Measurements from ENCODE around the gene FBF1. TPM values are rescaled to one million over a fixed set of nuclear protein-coding genes. Genes with fewer than 3 reads are reported as not detected.
A peak's percentile ranks its signal among the peaks of the same experiment; 100 is the strongest.

The FBF1 gene
- total RNA-seq (10 to 100 TPM in 4 of 7 donors, 1 to 10 TPM in 3; 7.7 to 16.0 (median 10.3) TPM), polyA plus RNA-seq (10 to 100 TPM in 1 of 3 donors, 1 to 10 TPM in 2; 5.2 to 14.4 (median 7.3) TPM)
- long read RNA-seq, donor 1, partial matches to known transcripts = 0 of 1 reads
- long read RNA-seq, donor 1, other reads (novel, unspliced or antisense) = 0 of 1 reads
- long read RNA-seq, donor 2, partial matches to known transcripts = 0 of 1 reads
- long read RNA-seq, donor 2, other reads (novel, unspliced or antisense) = 0 of 1 reads

DNA sequence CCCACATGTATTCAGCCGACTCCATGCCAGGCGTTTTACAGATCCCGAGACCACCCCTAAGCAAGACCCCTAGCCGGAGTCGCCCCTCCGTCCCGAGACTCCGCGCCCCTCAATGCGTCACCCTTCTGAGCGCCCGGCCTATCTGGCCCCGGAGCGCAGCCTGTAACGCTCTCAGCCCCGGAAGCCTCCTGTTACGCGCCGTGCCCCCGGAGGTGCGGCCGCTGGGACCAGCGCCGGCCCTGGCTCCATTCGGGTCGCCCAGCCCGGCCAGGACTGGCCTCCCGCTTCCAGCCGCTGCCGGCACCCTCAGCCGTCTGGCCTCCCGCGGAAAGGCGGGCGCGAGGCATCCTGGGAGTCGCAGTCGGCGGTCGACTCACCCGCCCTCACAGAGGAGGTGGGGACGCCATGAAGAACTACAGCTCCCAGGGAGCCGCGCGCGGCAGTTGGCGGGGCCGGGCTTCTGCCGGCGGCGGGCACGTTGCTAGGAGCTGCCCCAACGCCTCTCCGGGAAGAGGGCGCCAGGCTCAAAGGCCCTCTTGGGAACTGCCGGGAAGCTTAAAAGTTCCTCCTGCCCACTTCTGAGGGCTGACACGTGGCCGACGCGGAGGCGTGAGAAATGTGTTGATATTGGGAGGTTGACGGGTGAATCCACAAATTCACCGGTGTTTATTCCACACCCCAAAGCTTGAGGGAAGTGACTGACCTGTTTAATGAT lies at the start of gene FBF1:
FBF1 (minus strand) TSS at position 316 of the 715 bp plus-strand sequence. CDS start 2,893 bp downstream, outside the sequence.
- Histone ChIP-seq H3K4me1 (peaks cover 0 to 22% (median 16%) of the 10 kb centered on the region in 6 donors), H3K27ac (peak within 1 kb of the TSS; percentile 46 to 89 (median 73)), H3K4me3 (peak within 1 kb of the TSS; percentile 49 to 96 (median 74)), H3K36me3 (peaks cover 0 to 33% (median 4%) of the 10 kb centered on the region in 6 donors), H3K27me3 (replicated peaks in 1 of 7) (no peaks in the 10 kb centered on the region), H3K9me3 (no peaks in the 10 kb centered on the region)
- WGBS, 5 donors = 0 to 2% (median 0%) methylated on average over 19 to 63 of the region's 63 CpGs
- intact Hi-C loops (cut with DNase I; ENCODE audit: low total_unique reads) = no loop called here
- peak in 2 of 3 donors; percentile 45 to 55 for TF ChIP-seq POLR2A (IDR thresholded peaks at IDR 0.05)
- TF ChIP-seq, protein P1, sequence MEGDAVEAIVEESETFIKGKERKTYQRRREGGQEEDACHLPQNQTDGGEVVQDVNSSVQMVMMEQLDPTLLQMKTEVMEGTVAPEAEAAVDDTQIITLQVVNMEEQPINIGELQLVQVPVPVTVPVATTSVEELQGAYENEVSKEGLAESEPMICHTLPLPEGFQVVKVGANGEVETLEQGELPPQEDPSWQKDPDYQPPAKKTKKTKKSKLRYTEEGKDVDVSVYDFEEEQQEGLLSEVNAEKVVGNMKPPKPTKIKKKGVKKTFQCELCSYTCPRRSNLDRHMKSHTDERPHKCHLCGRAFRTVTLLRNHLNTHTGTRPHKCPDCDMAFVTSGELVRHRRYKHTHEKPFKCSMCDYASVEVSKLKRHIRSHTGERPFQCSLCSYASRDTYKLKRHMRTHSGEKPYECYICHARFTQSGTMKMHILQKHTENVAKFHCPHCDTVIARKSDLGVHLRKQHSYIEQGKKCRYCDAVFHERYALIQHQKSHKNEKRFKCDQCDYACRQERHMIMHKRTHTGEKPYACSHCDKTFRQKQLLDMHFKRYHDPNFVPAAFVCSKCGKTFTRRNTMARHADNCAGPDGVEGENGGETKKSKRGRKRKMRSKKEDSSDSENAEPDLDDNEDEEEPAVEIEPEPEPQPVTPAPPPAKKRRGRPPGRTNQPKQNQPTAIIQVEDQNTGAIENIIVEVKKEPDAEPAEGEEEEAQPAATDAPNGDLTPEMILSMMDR (IDR thresholded peaks at IDR 0.05 in 8 of 11, conservative IDR thresholded peaks at IDR 0.05 in 3 of 11) = peak in 4 of 11 experiments; percentile 16 to 26 (median 16)
- TF ChIP-seq POLR2AphosphoS5 (IDR thresholded peaks at IDR 0.05) = peak; percentile 96 to 97 (median 97)
- DNase-seq = peak; percentile 99

DNA sequence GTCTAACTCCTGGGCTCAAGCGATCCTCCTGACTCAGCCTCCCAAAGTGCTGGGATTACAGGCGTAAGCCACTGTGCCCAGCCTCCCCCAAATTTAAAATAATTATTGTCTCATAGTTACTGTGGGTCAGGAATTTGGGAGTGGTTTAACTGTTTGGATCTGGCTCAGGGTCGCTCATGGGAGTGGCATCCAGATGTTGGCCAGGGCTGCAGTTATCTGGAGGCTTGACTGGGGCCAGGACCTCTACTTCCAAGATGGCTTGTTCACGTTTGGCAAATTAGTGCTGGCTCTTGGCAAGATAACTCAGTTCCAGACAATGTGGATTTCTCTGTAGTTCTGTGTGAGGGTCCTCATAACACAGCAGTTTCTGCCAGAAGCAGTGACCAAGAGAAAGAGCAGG lies 46.2 kb upstream of the FBF1 start:
- Histone ChIP-seq H3K27me3 (replicated peaks in 1 of 7) (no peaks in the 10 kb centered on the region), H3K4me3 (no peak overlapping the region), H3K36me3 (peaks cover 0 to 55% (median 6%) of the 10 kb centered on the region in 6 donors), H3K27ac (no peak overlapping the region), H3K4me1 (peaks cover 0 to 38% (median 5%) of the 10 kb centered on the region in 6 donors), H3K9me3 (no peaks in the 10 kb centered on the region)
- DNase-seq = no peak
- intact Hi-C loops (cut with DNase I; ENCODE audit: low total_unique reads) = no loop called here
- no peak for TF ChIP-seq POLR2AphosphoS5 (IDR thresholded peaks at IDR 0.05)
- TF ChIP-seq POLR2A (IDR thresholded peaks at IDR 0.05) = no peak
- TF ChIP-seq, protein P1 (IDR thresholded peaks at IDR 0.05 in 8 of 11, conservative IDR thresholded peaks at IDR 0.05 in 3 of 11) = no peak
- WGBS, 5 donors = 75 to 93% (median 85%) methylated on average over 4 of the region's 4 CpGs

DNA sequence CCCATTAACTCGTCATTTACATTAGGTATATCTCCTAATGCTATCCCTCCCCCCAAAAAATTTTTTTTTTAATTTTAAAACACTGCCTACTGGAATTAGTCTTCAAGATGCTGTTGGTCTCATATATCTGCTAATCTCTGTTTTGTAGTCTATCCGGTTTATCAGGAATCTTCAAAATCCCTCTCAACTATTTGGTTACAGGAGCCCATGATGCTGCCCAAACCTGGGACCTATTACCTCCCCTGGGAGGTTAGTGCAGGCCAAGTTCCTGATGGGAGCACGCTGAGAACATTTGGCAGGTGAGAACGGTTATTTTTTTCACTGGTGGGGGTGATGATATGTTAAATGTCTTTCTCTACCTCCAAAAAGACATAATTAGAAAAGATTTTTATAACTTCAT lies 45.1 kb upstream of the FBF1 start:
- TF ChIP-seq, protein P1 (IDR thresholded peaks at IDR 0.05 in 8 of 11, conservative IDR thresholded peaks at IDR 0.05 in 3 of 11) = no peak
- TF ChIP-seq POLR2AphosphoS5 (IDR thresholded peaks at IDR 0.05) (no peak), POLR2A (IDR thresholded peaks at IDR 0.05) (no peak)
- H3K27me3 ChIP-seq (replicated peaks in 1 of 7) = no peaks in the 10 kb centered on the region
- H3K27ac ChIP-seq = no peak overlapping the region
- no peak overlapping the region for H3K4me3 ChIP-seq
- peaks cover 3 to 41% (median 9%) of the 10 kb centered on the region in 6 donors for H3K4me1 ChIP-seq
- intact Hi-C loops (cut with DNase I; ENCODE audit: low total_unique reads) = no loop called here
- WGBS, 5 donors = 91 to 98% (median 98%) methylated on average over 4 of the region's 4 CpGs
- no peak for DNase-seq
- H3K9me3 ChIP-seq = no peaks in the 10 kb centered on the region
- peaks cover 0 to 45% (median 0%) of the 10 kb centered on the region in 6 donors for H3K36me3 ChIP-seq
